Inflammatory macrophage treated with lipopolysaccharide for 4 hours (primary cell): ENCODE data around the gene PDE7B.
A peak's percentile ranks its signal among the peaks of the same experiment; 100 is the strongest.
"Not testable (repeated sequence)": the region's sequence is repeated elsewhere in the genome, so short reads cannot be mapped to it uniquely, and the experiment has no call there.

Source experiments
- DNase-seq: peaks from one replicate; pipeline ENCODE4 v3.0.0-alpha.2; 2020

Gene PDE7B

GRCh38 chr6:136084403-136084802, 232.9 kb downstream of the PDE7B start:
- no peak for DNase-seq

DNA sequence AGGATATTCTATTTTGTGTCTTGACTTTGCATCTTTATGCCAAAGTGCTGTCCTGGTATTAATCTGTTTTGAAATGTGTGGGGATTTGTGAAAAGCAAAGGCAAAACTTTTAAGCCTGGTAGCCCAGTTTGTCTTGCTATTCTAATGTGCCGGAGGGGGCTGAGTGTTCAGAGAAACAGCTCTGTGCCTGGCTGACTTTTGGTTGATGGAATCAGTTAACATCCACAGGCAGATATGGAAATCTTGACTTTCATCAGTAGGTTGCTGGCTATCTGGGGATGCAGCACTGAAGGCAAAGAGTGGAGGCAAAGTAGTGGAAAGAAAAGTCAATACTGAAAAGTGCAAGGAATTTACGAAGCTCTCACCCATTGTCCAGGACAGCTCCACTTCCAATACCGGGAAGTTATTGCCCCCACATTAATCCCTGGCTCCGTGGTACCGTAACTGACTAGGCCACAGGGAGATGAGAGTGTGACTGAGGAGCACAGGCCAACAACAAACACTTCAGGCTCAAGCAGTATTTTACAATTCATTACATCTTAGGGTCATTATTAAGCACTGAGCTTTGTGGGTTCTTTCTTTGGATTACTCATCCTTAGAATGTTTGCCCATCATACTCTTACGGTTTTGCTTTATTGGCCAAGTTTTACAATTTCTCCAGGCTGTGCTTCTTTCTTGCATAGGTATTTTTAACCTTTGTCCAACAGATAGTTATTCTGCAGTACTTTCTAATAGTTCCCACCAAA, 234.0 kb downstream of the PDE7B start:
- DNase-seq: no peak

DNA sequence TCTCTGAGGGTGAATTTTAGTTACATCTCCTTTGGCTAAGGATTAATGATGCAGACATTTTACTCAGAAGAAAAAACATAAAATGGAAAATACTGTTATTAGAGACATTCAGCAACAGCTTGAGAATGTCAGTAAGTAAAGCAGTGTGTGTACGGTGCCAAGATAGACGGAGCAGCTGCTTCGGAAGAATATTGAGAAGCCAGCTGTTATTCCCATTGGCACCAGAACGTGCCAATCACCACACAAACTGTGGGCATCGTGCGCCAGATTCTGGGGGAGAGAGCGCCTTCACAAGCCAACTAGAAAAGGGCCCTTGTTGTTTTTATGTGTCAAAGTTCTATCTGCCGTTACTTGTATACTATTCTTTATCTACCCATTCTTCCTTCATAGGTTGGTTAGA, 235.2 kb downstream of the PDE7B start:
- no peak for DNase-seq

DNA sequence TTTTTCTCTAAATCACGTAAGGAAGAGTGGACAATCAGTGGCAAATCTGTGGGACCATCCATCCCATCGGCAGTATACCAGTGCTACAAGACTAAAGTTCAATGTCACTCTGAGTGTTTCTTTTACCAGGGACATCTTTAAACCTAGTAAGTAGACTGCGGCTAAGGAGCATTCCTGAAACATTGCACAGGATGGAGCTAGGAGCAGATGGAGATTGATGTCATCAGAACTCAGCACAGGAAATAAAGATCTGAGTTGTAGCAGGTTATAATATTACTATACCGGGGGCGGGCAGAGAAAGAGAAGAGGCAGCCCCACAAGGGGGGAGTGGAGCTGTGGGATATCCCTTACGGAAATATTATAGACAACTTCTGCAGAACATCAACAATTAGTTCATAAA, 236.5 kb downstream of the PDE7B start:
- no peak for DNase-seq

- no peak for DNase-seq
Measured at GRCh38 chr6:136088693-136089092, 237.2 kb downstream of the PDE7B start.

- DNase-seq: no peak
Measured at GRCh38 chr6:136089876-136090275, 238.4 kb downstream of the PDE7B start.

DNA sequence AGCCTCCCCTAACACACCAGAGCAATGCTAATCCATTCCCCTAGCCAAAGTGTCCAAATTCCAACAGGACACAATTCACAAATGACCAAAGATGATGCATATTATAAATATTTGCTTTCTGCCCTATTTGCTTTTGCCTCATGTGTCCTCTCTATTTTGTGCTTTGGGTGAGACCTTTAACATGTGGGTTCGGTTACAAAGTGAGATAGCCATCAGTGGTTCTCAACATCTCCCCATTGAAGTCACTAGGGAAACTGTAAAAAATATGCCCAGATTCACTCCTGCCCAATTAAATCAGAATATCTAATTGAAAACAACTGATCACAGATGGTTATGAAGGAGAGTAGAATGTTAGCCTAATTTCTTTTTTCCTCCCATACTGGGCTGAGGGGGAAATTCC, 239.4 kb downstream of the PDE7B start:
- no peak for DNase-seq

GRCh38 chr6:136092897-136093296, 241.4 kb downstream of the PDE7B start:
- no peak for DNase-seq

DNA sequence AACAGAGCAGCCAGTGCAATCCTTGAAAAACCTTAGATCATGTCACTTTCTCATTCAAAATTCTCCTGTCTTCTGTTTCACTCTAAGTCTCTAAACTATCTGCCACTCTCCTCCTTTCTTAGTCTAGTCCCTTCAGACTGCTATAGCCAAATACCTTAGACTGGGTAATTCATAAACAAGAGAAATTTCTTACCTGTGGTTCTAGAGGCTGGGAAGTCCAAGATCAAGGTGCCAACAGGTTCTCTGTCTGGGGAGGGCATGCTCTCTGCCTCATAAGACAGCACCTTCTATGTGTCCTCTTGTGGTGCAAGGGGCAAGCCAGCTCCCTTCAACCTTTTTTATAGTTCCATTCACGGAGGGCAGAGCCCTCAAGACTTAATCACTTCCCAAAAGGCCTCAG, 242.3 kb downstream of the PDE7B start:
- no peak for DNase-seq

- DNase-seq: no peak
Measured at GRCh38 chr6:136094812-136095211, 243.3 kb downstream of the PDE7B start.

- no peak for DNase-seq
Measured at GRCh38 chr6:136095986-136096385, 244.5 kb downstream of the PDE7B start.

DNA sequence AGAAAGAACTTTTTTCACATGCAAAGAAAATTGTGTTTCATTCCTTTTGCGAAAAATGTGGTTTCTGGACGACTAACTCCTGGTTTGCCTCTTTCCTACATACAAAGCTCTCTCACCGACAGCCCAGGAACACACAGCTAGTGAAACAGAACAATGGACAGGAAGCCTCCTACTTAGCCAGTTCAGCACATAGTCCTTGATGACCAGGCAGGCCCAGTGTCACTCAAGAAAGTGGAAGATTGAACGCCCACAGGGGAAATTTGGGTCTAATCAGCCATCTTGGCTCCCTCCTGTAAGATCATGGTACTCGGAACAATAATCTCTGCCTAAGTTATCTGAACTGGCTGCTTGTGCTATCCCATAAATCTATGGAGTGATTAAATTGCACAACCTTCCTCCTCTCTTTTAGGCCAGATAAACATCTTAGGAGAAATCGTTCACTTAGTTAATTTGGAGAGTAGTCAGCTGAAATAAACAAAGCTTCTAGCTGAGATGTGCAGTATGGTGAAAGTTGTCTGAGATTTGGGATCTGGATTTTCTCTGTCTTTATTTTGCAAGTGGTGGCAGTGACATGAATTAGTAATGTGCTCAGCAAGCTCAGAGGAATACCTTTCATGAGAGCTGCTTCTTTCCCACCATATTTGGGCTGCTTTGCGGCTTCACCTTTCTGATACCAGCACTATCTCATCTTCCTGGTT, 251.6 kb downstream of the PDE7B start:
- DNase-seq: no peak

GRCh38 chr6:136103763-136104311, 252.3 kb downstream of the PDE7B start:
- DNase-seq: no peak

DNA sequence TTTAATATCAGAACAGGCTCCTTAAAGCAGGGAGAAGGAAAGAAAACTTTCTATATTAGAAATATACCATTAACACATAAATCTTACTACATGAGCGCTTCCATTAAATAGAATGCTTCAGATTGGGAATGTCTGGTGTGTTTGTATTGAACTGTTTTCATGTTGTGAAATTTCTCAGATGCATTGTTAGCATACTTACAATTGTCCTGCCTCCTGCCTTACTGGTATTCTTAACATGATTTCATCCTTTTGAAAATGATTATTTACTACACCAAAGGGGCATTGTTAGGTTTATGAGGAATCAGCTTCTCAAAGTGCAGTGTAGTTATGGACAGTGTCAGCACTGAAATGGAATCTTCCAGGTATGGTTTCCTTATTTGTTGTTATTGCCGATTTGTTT, 253.1 kb downstream of the PDE7B start:
- DNase-seq: no peak

- DNase-seq: not testable (repeated sequence)
Measured at GRCh38 chr6:136105797-136106196, 254.3 kb downstream of the PDE7B start.

- no peak for DNase-seq
Measured at GRCh38 chr6:136108361-136108945, 257.0 kb downstream of the PDE7B start.

DNA sequence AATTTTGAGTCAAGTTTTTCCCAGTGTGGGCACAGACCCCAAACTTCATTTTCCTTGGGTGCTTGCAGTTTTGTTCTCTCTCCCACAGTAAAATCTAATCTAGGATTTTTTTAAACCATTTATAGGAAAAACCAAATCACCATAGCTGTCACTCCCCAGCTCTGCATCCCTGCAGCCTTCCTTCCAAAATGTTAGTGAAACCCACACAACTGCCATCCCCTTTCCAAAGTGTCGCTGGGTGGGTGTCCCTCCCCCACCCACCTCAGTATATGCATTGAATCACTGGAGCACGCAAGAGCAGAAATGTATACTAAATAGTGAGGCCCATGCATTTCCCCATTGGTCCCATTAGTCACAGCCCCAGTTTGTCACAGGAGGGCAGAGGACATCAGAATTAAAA, 260.3 kb downstream of the PDE7B start:
- no peak for DNase-seq

- DNase-seq: no peak
Measured at GRCh38 chr6:136112262-136112661, 260.8 kb downstream of the PDE7B start.

DNA sequence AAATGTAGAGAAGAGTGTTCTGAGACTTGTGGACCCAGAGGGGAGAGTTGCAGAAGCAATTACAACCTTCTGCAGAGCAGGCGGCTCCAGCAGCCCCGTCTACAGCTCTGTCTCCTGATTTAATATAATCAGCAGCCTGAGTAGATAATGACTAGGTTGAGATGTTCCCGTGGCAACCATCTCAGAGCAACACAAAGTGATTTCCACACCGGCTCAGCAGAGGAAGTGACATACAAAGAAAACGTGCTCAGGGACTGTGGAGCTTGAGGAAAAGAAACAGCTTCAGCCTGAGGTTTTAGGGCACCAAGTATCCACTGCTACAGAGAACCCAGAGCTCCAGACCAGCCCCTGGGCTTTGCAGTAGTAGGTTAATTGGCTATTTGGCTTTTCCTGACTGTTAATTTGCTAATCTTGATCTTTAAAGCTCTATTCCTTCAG, 262.3 kb downstream of the PDE7B start:
- peak; percentile 66 for DNase-seq

GRCh38 chr6:136114661-136115060, 263.2 kb downstream of the PDE7B start:
- DNase-seq: no peak

DNA sequence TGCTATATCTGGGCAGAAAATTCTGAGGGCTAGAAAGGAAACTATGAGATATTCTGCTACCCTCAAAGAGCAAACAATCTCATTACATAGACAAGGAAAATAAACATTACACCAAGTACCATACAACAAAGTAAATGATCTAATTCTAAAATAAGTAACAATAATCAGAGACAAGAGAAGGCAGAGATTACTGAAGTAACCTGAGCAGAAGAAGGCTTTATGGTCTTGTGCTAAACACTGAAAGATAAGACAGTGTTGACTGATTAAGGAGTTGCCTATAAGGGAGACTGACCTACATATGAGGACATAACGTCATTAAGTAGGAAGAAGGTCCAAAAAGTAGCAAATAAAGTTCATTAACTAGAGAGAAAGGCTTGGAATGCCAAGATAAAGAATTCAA, 264.4 kb downstream of the PDE7B start:
- no peak for DNase-seq

DNA sequence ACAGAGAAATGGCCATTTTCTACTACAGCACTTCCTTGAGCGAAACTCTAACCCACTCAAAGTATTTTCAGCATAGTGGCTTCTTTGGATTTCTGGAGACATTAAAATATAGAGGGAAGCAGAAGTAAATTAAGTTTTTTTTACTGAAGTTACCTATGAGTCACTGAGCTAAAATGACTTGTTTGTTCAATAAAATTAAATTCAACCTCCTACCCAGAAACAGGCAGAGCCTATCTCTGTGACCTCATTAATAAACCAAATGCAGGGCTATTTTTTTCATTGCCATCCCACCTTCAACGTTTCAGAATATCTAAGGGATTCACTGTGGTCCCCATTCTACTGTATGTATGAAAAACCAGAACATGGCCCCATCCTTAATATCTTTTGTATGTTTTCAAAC, 265.6 kb downstream of the PDE7B start:
- no peak for DNase-seq

DNA sequence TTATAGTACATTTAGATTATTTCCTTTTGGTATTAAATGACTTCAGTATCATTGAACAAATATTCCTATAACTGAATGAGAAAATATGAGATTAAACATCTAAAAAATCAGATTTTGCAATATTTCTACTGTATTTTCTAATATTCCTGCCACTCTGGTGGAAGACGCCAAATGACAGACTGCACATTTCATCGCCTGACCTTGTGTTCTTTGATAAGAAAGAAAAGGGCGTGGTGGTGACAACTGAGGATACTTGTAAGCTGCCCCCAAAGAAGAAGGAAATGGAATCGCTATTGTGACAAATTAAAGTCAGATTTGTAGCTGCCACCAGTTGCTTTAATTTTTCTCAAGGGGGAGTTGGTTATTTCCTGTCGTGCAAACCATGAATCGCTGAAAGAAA, 267.3 kb downstream of the PDE7B start:
- no peak for DNase-seq

GRCh38 chr6:136123468-136123867, 272.0 kb downstream of the PDE7B start:
- no peak for DNase-seq
